HG03520 (cell line): ENCODE measurements around the gene SUMF1.

Experiments used
- ATAC-seq: cut with Tn5 transposase; IDR thresholded peaks from one replicate; pipeline ENCODE4 v1.9.1; 2021; ENCODE audit warnings: mild to moderate bottlenecking, moderate library complexity; ENCODE audit not compliant: unreplicated experiment

SUMF1 gene

DNA sequence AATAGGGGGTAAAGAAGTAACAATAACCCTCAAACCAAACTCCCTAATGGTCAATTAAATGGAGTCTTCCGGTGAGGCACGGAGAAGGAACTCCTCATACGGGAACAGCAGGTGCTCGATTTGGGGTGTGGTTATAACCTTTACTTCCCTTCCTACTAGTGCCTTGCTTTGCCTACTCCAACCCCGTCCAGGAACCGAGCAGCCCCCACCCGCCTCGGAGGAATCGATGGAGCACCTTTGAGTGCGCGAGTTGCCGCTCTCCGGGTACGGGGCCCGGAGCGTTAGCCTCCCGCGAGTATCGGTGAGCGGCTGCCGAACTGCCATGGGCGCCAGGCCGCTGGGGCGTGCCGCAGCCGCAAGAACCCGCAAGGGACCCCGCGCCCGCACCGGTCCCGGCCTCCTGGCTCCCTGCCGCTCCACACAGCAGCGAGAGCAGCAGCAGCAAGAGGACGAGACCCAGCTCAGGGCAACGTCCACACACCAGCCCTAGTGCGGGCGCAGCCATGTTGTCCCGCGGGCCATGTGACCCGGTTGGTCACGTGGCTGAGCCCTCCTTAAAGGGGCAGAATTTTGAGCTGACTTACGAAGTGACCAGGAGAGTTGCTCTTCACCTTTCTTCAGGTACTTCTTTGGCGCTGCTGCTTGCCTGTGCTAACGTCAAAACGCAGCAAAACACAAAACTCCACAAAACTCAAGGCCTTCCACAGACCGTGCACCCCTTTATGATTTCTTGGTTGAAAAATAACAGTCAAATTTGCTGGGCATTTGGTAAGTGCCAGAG is at the start of gene SUMF1:
Gene SUMF1 (minus strand): TSS at position 529 of the 781 bp plus-strand sequence. CDS start 24 bp downstream, at position 505.
- ATAC-seq = peak; percentile 99

DNA sequence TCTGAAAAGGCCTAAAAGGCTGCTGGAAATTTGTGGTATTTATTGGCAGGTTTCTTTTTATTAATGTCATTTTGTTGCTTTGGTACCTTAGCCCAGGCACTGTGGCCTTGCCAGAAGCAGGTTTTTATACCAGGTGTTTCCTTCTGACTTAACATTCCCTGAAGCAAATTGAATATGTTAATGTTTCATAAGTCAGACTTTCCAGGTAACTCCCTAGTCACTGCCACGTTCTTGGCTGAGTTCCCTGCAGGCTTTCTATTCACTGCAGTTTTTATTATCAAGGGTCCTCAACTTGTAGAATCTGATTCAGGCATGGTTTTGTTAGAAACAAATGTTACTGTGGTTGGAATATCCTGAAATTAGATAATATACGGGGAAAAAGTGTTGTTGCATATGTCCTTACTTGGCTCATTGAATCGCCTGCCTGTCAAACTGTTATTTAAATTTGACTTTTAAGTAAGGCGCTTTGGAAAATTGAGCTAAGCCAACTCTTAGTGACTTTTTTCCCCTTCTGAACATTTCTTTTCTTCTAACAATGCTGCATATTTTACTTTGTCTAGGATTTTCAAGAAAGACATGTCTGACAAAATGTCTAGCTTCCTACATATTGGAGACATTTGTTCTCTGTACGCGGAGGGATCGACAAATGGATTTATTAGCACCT is 49.0 kb upstream of the SUMF1 start:
- no peak for ATAC-seq

DNA sequence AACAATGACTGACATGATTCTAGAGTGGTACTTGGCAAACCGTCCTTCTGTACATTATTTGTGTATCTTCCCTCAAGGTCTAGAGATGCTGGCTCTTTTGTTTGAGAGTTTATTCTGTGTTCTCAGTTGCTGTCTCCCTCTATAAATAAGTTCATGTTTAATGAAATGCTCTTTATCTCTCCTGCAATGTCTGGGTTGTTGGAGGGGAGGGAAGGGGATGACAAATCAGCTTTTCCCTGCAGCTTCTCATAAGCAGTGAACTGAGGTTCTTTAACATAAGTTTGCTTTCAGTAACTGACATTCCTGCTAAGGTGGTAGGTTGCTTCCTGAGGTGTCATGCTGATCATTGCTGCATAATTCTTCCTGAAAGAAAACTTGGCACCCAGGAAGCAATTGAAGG is 47.8 kb upstream of the SUMF1 start:
- ATAC-seq = no peak

DNA sequence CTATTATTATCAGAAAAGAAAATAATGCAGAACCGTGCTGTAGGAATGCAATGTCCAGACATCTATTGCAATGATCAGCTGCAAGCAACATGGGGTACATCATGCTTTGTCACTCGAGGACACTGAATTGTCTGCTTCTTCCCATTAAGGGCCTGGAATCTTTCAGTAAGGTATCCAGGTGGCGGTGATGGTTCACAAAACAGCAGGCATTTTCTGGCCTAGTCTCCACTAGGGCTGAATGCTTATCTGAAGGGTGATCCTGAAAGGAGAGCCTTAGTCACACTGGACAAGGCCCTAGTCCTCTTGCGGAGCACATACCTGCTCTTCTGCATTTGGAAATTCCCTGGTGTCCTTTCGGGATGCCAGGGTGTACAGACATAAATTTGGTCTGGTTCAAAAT is 47.3 kb upstream of the SUMF1 start:
- ATAC-seq = no peak

DNA sequence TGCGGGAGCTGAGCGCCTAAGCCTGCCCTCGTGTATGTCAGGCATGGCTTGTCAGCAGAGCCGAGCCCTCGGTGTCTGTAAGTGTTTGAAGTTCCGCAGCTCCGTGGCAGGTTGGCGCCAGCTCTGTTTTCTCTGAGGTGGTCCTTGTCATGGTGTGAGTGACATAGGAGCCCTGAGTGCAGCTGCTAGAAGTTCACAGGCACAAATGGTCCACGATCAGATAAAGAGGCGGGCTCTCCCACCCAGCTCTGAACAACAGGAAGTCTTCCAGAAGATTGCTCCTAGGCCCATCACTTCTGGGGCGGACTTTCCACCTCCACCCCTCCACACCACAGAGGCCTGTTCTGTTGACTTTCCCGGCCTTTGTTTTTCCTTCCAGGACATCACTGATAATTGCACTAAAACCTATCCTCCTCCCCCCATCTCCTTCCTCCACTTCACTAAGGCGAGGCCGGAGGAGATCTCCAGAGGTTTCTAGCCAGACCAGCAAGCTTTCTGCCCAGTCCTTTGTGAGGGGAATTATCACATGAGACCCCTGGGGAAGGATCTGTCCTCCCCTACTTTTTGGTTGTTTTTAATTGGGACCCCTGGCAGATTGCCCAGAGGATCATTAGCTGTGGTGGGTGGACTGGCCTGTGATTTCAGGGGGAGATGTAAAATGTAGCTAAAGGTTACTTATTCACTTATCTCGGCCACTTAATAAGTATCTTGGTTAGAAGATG is 46.0 kb upstream of the SUMF1 start:
- no peak for ATAC-seq

DNA sequence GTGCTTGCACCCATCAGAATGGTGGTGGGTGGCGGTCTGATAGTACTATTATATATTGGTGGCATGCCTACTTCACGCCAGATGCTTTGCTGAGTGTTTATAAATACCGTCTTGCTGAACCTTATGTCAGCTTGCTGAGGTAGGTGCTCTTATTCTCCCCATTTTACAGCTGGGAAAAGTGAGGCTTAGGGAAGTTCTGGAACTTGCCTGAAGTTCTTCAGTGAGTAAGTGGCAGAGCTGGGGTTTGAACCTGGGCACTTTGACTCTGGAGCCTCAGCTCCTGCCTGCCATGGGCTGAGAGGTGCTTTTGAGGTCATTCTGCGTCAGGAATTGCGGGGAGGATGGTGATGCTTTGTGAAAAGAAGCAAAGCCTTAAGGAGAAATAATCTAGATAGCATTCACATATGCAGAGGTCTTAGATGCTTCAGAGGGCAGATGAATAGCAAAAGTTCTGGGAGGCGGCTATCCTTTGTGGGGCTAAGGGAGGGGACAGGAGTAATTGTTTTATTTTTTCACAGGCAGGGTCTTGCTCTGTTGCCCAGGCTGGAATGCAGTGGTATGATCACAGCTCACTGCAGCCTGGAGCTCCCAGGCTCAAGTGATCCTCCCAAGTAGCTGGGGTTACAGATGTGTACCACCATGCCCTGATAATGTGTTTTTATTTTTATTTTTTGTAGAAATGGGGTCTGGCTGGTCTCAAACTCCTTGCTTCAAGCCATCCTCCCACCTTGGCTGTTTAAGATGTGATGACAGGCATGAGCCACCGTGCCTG is 44.6 kb upstream of the SUMF1 start:
- no peak for ATAC-seq

DNA sequence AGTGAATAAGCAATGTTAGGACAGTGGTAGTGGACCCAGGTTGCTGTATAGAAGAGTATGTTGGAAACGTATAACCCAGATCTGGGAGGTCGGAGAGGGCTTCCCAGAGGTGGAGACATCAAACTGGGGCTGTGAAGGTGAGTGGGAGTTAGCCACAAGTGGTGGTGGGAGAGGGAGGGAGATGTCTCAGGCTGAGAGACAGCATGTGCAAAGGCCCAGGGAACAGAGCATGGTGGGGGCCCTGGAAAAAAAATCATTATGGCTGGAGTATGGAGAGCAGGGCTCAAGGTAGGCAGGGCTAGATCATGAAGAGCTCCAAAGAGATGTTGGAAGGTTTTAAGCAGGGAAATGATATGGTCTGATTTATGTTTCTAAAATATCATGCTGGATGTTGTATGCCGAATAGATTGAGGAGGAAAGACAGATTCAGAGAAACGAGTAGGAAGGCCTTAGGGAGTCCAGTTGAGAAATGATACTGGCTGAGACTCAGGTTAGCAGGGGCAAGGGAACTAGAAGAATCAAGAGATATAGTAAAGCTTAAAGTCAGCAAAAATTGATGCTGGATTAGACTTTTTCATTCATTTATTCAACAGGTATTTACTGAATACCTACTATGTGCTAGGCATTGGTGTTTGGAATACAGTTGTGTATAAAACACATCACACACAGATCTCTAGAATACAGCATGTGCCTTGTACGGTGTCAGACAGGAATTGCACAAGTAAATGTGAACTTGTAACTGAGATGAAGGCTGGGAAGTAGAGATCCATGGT is 43.1 kb upstream of the SUMF1 start:
- ATAC-seq = no peak

DNA sequence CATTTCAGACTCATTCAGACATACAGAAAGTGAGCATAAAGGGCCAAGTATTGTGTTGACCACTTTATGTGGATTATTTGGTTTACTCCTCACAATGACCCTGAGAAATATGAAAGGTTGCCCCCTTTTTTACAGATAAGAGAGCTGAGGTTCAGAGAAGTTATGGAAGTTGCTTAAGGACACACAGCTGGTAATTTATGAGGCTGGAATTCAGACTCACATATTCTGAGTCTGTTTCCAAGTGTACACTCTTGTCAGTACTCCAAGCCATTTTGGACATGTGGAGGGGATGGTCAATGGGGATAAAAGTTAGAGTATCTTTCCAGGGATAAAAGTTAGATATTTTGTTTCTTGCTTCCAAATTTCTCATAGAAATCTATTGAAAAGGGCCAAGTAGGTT is 42.0 kb upstream of the SUMF1 start:
- no peak for ATAC-seq

DNA sequence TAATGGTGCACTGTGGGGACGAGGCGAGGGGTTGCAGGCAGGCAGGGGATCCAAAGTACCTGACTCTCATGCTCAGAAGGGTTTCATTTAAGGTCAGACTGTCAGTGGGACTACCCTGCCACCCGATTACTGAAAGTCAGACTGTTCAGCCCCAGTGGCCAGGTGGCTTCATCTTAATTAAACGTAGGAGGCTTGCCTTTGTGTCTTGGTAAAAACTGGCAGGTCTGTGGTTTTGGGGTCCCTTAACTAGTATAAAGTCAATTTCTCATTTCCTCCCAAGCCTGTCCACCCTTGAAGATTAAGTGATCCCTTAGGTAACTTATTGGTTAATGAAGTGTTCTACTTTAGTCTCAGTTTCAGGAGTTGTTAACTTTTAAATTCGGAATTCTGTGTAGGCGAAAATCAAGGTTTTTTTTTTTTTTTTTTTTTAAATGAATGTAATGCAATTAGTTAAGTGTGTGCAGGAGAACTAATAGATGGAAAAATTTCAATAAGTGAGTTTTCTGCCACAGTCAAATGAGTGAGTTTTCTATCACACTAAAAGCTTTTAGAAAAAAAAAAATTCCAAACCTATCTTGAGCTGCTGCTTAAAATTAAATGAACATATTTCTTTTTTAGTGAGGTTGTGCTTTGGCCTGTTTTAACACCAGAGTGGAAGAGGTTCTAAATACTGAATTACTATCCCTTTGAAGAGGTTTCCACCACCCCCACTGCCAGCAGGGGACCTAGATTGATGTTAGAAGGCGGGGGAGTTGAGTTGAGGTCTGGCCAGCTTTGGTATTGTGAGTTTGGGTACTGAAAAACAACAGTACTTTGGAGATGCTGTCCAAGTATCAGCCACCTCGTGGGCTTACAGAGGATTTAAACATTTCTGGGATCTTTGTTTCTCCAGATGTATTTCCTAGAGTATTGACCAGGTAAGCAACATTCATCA is 41.2 kb upstream of the SUMF1 start:
- ATAC-seq = peak; percentile 51

DNA sequence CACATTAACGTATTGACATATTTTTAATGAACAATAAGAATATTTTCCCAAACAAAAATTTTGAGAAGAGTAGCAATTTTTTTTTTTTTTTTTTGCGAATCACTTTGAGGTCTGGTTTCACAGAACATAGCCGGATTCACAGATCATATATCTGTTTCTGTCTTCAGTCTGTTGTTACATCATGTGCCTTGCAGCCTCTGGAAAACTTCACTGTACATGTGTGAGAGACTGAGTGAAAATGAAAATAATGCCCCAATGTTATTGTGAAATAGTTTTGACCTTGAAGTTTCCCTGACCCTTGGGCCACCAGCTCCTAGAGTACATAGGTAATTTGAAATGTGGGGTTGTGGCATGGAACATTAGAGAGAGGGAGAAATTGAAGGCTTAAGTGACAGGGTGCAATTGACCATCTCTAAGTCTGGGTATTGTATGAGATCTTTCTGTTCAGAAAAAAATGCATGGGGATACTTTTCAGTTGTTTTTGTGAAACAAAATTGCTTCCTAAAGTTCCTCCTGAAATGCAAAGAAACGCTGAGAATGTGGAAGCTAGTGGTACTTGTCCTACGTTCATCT is 40.0 kb upstream of the SUMF1 start:
- peak; percentile 22 for ATAC-seq

DNA sequence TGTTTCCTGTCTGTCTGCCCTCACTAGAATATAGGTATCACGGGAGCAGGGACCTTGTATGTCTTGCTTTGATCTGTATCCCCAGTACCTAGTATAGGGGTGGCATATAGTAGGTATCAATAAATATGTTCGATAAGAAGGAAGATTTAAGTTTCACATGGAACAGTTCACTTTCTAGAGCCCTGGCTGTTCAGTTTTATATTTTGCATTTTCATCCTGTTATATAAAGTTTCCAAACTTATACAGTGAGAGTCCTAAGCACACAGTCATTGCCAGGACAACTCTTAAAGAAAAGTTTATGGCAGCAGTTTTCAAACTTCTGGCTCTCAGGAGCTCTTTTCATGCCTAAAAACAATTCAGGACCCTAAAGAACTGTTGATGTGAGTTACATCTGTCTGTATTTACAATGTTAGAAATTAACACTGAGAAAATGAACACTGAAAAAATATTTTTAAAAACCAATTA is 39.5 kb upstream of the SUMF1 start:
- no peak for ATAC-seq

DNA sequence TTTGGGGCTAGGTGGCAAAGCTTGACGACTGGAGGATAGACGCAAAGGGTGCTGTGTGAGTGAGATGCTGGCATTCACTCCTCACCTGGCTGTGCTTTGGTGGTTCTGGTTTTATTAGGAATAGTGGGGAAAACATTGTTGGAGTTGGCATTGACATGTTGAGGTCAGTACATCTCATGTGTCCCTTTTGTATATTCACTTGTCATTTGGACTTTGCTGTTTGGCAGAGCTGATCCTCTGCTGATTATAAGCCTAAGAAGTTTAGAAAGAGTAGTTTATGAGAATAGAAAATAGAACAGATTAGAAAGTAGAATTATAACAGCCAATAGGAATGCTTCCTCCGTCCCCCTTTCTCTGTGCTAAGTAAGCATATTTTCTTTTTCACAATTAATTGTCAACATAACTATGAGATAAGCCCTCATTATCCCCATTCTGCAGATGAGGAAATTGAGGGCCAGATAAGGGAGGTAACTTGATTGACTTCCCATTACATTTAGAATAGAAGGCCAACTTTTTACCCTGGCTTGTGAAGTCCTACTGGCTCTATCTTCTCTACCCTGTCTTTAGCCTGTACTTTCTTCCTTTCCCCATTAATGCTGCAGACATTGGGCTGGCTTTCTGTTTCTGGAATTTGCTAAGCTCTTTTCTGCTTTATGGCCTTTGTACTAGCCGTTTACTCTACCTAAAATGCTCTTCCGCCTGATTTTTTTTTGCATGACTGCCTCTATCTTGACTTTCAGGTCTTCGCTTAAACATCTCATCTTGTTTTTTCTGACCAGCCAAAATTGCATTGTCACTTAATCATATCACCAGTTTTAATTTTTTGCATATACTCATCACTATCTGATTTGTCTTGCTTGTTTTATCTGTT is 38.9 kb upstream of the SUMF1 start:
- no peak for ATAC-seq

DNA sequence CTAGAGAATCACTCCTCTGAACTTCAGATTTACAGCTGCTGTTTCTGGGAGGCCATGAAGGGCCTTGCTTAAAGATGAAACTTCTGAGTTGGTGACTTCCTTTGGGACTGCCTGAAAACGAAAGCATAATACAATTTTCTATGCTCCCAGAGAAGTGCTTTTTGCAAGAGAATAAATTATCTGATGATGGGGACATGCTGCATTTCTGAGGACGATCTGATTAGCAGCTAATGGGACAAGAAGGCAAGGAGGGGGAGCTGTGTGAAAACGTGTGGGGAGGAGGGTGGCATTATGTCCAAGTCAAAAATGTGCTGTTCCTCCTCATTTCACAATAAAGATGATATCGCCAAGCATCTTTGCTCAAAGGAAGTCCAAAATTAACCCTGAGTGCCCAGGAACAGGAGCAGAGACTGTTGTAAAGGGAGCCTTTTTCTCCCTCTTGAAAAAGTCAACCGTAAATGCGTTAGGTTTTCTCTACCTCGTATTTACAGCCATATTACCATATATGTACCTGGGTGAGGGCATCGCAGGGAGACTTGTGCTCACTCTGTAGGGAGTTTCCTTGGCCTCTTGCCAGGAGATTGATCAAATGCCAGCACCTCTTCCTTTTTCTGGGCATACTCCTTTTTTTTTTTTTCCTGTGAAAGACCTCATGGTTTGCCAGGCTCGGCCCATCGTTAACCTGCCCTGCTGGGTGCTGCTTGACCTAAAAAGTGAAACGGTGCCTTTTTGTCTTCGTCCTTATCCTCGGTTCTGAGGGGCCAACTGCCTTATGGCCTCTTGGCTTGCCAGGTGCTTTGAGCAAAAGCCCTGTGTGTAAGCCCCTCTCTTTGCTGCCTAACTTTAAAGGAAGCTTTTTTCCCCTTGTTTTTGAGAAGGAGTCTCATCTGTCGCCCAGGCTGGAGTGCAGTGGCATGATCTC is 37.5 kb upstream of the SUMF1 start:
- no peak for ATAC-seq

DNA sequence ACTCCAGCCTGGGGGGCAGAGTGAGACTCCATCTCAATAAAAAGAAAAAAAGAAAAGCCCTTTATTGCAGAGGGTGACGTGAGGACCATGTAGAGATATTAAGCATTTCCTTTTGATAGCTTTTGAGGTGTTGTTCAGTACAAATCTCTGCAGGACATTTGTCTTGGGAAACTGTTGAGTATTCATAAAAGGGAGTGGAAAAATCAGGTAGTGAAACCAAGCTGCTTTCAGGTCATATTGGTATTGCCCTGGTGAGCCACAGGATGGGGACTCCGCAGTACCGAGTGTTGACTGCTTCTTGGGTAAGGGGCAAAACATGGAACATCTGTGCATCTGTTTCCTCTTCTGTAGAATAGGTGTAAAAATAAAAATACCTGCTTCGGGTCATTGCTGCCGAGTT is 36.0 kb upstream of the SUMF1 start:
- peak; percentile 50 for ATAC-seq

DNA sequence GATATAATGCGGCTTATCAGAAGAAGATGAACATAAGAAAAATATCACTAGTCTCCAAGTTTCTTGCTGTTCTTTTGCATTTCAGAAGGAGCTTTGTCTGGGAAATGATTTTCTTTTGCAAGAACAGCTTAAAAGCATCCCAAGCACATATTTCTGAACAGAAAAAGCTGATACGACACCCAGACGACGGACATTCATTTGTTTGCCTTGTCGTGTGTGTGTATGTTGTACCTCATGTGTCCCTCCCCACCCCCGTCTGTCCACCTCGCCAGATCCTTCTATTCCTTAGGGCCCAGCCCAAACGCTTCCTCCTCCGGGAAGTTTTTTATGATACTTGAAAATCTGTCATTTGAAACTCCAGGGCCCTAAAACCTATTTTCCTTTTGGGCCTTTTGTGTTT is 34.9 kb upstream of the SUMF1 start:
- no peak for ATAC-seq

DNA sequence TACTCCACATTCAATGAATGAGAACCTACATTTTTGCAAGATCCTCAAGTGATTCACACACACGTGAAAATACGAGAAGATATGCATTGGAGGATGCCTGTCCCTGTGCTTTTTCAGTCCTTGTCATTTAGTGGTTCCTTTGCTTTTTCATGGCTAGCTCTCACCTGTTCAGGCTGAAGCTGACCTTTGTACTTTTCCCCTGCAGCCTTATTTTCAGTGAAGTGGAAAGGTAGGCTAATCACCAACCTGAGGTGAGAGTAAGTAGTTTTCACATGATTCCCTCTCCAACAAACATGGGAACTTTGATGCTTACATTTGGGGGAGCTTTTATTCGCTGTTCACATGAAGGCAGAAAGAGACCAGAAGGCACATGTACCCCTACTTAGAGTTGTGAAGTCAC is 34.4 kb upstream of the SUMF1 start:
- no peak for ATAC-seq

DNA sequence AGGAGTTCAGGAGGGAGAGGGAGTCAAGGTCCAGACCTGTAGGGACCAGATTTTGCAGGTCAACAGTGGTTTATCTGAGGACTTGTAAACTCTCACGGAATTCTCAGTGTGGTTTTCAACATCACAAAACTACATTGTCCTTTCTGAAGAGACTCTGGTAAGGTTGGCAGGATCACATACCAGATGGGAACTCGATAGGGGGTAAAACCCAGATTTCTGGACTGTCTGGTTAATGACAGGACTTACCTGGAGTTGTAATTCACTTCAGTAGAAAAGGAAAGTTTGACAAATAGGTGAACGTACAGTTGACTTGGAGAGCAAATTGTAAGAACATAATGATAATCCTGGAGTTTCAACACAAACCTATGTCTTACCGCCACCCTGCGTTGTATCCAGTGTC is 31.4 kb upstream of the SUMF1 start:
- no peak for ATAC-seq
